Measurements from ENCODE around the gene GLRA1. TPM values are rescaled to one million over a fixed set of nuclear protein-coding genes. Genes with fewer than 3 reads are reported as not detected.

GLRA1 gene
- total RNA-seq, 1 experiment from 2014 or later = not detected

GRCh38 chr5:151937851-151938250, 13.2 kb upstream of the GLRA1 start:
- no peaks in the 10 kb centered on the region for H3K36me3 Mint-ChIP-seq (ENCODE audit: insufficient read depth, unreplicated experiment)
- no peak for DNase-seq
- Histone ChIP-seq H3K4me1 (no peaks in the 10 kb centered on the region), H3K27me3 (replicated peaks; ENCODE audit: control insufficient read depth, insufficient read depth, low read length) (no peaks in the 10 kb centered on the region; the same call in 1 of the 2 replicates), H3K9me3 (no peaks in the 10 kb centered on the region), H3K36me3 (ENCODE audit: control insufficient read depth, insufficient read depth, low read length) (no peaks in the 10 kb centered on the region), H3K4me3 (ENCODE audit: low read depth, low read length) (no peak overlapping the region)
- H3K4me1 Mint-ChIP-seq (ENCODE audit: low read depth, unreplicated experiment) = no peaks in the 10 kb centered on the region
- BruUV-seq (replicated peaks) = no TSS peak
- H3K9me3 Mint-ChIP-seq (ENCODE audit: unreplicated experiment) = peaks cover 14% of the 10 kb centered on the region
- H3K4me3 Mint-ChIP-seq (ENCODE audit: unreplicated experiment) = no peak overlapping the region
- peaks cover 4% of the 10 kb centered on the region for H3K27me3 Mint-ChIP-seq (ENCODE audit: insufficient read depth, unreplicated experiment)
- intact Hi-C loops (cut with micrococcal nuclease; ENCODE audit: unreplicated experiment) = no loop called here
- CTCF ChIA-PET = no interaction called here
- POLR2A ChIA-PET = no interaction called here
- TF ChIP-seq, protein P1, sequence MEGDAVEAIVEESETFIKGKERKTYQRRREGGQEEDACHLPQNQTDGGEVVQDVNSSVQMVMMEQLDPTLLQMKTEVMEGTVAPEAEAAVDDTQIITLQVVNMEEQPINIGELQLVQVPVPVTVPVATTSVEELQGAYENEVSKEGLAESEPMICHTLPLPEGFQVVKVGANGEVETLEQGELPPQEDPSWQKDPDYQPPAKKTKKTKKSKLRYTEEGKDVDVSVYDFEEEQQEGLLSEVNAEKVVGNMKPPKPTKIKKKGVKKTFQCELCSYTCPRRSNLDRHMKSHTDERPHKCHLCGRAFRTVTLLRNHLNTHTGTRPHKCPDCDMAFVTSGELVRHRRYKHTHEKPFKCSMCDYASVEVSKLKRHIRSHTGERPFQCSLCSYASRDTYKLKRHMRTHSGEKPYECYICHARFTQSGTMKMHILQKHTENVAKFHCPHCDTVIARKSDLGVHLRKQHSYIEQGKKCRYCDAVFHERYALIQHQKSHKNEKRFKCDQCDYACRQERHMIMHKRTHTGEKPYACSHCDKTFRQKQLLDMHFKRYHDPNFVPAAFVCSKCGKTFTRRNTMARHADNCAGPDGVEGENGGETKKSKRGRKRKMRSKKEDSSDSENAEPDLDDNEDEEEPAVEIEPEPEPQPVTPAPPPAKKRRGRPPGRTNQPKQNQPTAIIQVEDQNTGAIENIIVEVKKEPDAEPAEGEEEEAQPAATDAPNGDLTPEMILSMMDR (IDR thresholded peaks at IDR 0.05; ENCODE audit: insufficient read depth in 1 of 2, low read depth in 1 of 2, low read length in 1 of 2, severe bottlenecking in 1 of 2, unreplicated experiment in 1 of 2) = no peak
- no peak overlapping the region for H3K27ac Mint-ChIP-seq (ENCODE audit: unreplicated experiment)

DNA sequence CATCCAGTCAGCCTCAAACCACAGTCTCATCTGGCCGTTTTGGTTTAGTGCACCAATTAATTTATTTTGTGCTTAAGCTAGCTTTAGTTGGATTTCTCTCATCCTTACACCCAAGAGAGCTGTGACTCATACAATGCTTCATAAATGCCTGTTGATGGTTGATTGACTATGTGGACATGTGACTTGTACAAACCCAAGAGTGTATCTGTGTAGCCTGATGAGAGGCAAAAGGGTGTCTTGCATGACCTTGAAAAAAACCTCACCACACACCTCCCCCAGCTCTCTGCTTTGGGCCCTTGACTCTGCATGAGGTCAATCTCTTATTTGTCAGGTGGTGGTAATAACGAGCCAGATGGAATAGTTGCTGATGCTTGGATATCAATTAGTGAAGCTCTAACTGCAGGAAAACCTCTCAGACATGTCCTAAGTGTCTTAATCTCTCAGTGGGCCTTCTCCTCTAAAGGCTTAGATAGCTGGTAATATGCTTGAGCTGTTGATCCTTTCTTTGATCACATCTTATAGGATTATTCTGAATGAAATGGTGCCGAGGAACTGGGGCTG, 10.6 kb upstream of the GLRA1 start:
- ChIA-PET CTCF (no interaction called here), POLR2A (no interaction called here)
- no peaks in the 10 kb centered on the region for H3K27me3 ChIP-seq (replicated peaks; ENCODE audit: control insufficient read depth, insufficient read depth, low read length)
- TF ChIP-seq, protein P1 (IDR thresholded peaks at IDR 0.05; ENCODE audit: insufficient read depth in 1 of 2, low read depth in 1 of 2, low read length in 1 of 2, severe bottlenecking in 1 of 2, unreplicated experiment in 1 of 2) = no peak
- H3K36me3 Mint-ChIP-seq (ENCODE audit: insufficient read depth, unreplicated experiment) = no peaks in the 10 kb centered on the region
- no peak overlapping the region for H3K4me3 Mint-ChIP-seq (ENCODE audit: unreplicated experiment)
- peaks cover 32% of the 10 kb centered on the region for H3K9me3 Mint-ChIP-seq (ENCODE audit: unreplicated experiment)
- H3K9me3 ChIP-seq = peaks cover 16% of the 10 kb centered on the region
- no peaks in the 10 kb centered on the region for H3K27me3 Mint-ChIP-seq (ENCODE audit: insufficient read depth, unreplicated experiment)
- intact Hi-C loops (cut with micrococcal nuclease; ENCODE audit: unreplicated experiment) = no loop called here
- H3K36me3 ChIP-seq (ENCODE audit: control insufficient read depth, insufficient read depth, low read length) = no peaks in the 10 kb centered on the region
- no TSS peak for BruUV-seq (replicated peaks)
- no peaks in the 10 kb centered on the region for H3K4me1 Mint-ChIP-seq (ENCODE audit: low read depth, unreplicated experiment)
- DNase-seq = no peak
- no peaks in the 10 kb centered on the region for H3K4me1 ChIP-seq
- no peak overlapping the region for H3K27ac Mint-ChIP-seq (ENCODE audit: unreplicated experiment)
- H3K4me3 ChIP-seq (ENCODE audit: low read depth, low read length) = no peak overlapping the region

DNA sequence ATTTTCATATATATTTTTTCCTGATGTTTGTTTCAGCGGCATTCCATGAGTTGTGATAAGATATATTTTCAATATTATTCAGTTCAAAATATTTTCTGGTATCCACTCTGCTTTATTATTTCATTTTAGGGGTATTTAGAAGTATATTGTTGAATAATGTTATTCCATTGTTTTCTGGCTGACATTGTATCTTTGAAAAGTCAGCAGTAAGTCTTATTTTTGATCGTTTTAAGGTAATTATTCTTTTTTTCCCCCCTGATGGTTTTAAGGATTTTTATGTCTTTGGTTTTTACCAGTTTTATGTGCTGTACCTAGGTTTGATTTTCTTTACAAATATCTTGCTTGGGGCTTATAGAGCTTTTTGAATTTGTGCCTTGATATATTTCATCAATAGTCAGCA, 6.6 kb upstream of the GLRA1 start:
- CTCF ChIA-PET = no interaction called here
- no peaks in the 10 kb centered on the region for H3K27me3 ChIP-seq (replicated peaks; ENCODE audit: control insufficient read depth, insufficient read depth, low read length)
- no peak overlapping the region for H3K4me3 Mint-ChIP-seq (ENCODE audit: unreplicated experiment)
- no peaks in the 10 kb centered on the region for H3K4me1 ChIP-seq
- peaks cover 16% of the 10 kb centered on the region for H3K9me3 ChIP-seq
- H3K4me3 ChIP-seq (ENCODE audit: low read depth, low read length) = no peak overlapping the region
- peaks cover 32% of the 10 kb centered on the region for H3K9me3 Mint-ChIP-seq (ENCODE audit: unreplicated experiment)
- H3K27ac Mint-ChIP-seq (ENCODE audit: unreplicated experiment) = no peak overlapping the region
- H3K27me3 Mint-ChIP-seq (ENCODE audit: insufficient read depth, unreplicated experiment) = no peaks in the 10 kb centered on the region
- intact Hi-C loops (cut with micrococcal nuclease; ENCODE audit: unreplicated experiment) = no loop called here
- POLR2A ChIA-PET = no interaction called here
- BruUV-seq (replicated peaks) = no TSS peak
- no peaks in the 10 kb centered on the region for H3K4me1 Mint-ChIP-seq (ENCODE audit: low read depth, unreplicated experiment)
- no peaks in the 10 kb centered on the region for H3K36me3 ChIP-seq (ENCODE audit: control insufficient read depth, insufficient read depth, low read length)
- no peak for DNase-seq
- TF ChIP-seq, protein P1 (IDR thresholded peaks at IDR 0.05; ENCODE audit: insufficient read depth in 1 of 2, low read depth in 1 of 2, low read length in 1 of 2, severe bottlenecking in 1 of 2, unreplicated experiment in 1 of 2) = no peak
- H3K36me3 Mint-ChIP-seq (ENCODE audit: insufficient read depth, unreplicated experiment) = no peaks in the 10 kb centered on the region
